NT2/D1 (cell line): ENCODE measurements around the gene SLC4A11.

Experiments used
- SUZ12 ChIP-seq: IDR thresholded peaks from 2 replicates; pipeline ENCODE4 v1.6.1; 2011; ENCODE audit not compliant: insufficient read length, insufficient read depth; ENCODE audit errors: extremely low read depth
- ZNF274 ChIP-seq: IDR thresholded peaks from 2 replicates; pipeline ENCODE4 v1.6.1; 2011; ENCODE audit warnings: mild to moderate bottlenecking, low read depth, low read length

DNA sequence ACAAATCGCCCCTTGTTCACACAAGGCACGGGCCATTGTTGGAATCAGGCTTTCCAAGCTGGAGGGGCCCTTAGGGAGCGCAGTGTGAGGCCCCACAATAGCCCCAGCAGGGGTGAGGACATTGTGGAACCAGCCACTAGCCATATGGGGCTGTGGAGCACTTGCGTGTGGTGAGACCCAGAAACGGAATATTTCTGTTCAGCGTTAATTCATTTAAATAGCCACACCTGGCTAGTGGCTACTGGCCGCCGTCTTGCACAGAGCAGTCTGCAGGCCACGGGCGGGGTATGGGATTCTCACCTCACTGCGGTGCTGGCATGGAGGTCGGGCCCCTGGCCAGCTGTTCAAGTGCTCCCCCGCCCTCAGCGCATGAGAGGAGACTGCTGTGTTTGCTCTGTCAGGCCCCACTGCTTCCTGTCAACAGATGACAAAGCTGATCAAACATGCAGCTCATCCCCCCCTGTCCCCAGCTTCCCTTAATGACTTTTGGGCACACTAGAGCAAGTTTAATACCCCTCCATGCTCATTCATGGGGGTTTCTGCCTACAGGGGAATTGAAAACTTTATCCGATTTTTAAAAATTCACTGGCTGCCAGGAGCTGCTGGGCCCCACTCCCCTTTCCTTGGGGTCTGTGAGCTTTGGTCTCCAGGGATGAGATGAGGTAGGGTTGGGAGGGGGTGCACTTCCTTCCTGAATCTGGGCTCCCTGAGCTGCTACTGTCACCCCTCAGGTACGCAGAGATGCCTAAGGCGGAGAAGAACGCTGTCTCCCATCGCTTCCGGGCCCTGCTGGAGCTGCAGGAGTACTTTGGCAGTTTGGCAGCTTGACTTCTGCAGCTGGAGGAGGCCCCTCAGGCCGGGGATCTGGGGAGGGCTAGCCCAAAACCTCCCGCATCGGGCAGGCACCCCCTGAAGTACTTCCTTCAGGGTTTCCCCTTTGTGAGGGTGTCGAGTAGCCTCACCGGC lies 16.1 kb downstream of the SLC4A11 start:
- no peak for TF ChIP-seq ZNF274
- no peak for TF ChIP-seq SUZ12
